Measurements from ENCODE around the gene MPZL2. TPM values are rescaled to one million over a fixed set of nuclear protein-coding genes. Genes with fewer than 3 reads are reported as not detected.

The MPZL2 gene
- total and polyA plus RNA-seq, 10 of the 15 experiments (the other 5 are each of a cell fraction or from before 2014, with no cell fraction given), result 0.81 to 4.8 (median 3.1) TPM

GRCh38 chr11:118224511-118225188, 39.4 kb downstream of the MPZL2 start, which contains the start of gene JAML:
JAML (minus strand) TSS chr11:118225011; CDS start chr11:118214866, 10,145 bp downstream.
- no peak within 1 kb of the TSS for H3K27ac ChIP-seq (ENCODE audit: control insufficient read depth, insufficient read depth)
- H3K9me3 ChIP-seq (replicated peaks; ENCODE audit: control insufficient read depth, insufficient read depth, low read length), result peaks cover 1% of the 10 kb centered on the region; the same call in 1 of the 3 replicates
- SMC1A ChIA-PET (ENCODE audit: uncharacterized antibody, unreplicated experiment), result interaction anchor here (0.7 to 4.6 kb wide), 12 partner anchors 9 to 68 kb away, joined by 3 to 80 read pairs (median 4); partner anchors contain the start of gene MPZL3
- RAD21 ChIA-PET (ENCODE audit: unreplicated experiment), result interaction anchor here (0.6 to 4.0 kb wide), 7 partner anchors 10 to 768 kb away, joined by 4 to 43 read pairs (median 4); no protein-coding TSS in a partner anchor
- peak; percentile 74 for ATAC-seq
- no peak for DNase-seq (ENCODE audit: low read depth, low spot score)
- no peaks in the 10 kb centered on the region for H3K36me3 ChIP-seq (ENCODE audit: control insufficient read depth in 2 of 2, insufficient read depth in 2 of 2, low read length in 1 of 2)
- no peak within 1 kb of the TSS for H2AFZ ChIP-seq (ENCODE audit: control insufficient read depth, low read depth, low read length)
- H4K20me1 ChIP-seq (ENCODE audit: control insufficient read depth, insufficient read depth), result no peaks in the 10 kb centered on the region
- BruUV-seq (replicated peaks), result TSS peak; percentile 49
- no peaks in the 10 kb centered on the region for H3K27me3 ChIP-seq (replicated peaks in 1 of 2; ENCODE audit: control insufficient read depth in 2 of 2, insufficient read depth in 2 of 2, low read length in 1 of 2)
- H3K79me2 ChIP-seq (ENCODE audit: control insufficient read depth, insufficient read depth, low read length), result no peaks in the 10 kb centered on the region
- 23% methylated on average over 6 of the region's 6 CpGs for WGBS (ENCODE audit: insufficient coverage, insufficient replicate concordance, low lambda C conversion rate, missing lambda C conversion rate)
- no peak within 1 kb of the TSS for H3K4me2 ChIP-seq (ENCODE audit: control insufficient read depth, insufficient read depth)
- CTCF ChIA-PET, result interaction anchor here (0.9 to 4.4 kb wide), 6 partner anchors 12 to 34 kb away, joined by 3 to 28 read pairs (median 4); no protein-coding TSS in a partner anchor
- H3K9ac ChIP-seq (ENCODE audit: control insufficient read depth, insufficient read depth, low read length), result no peak within 1 kb of the TSS
- intact Hi-C loops (cut with micrococcal nuclease; ENCODE audit: unreplicated experiment), result no loop called here
- peaks cover 30% of the 10 kb centered on the region for H3K4me1 ChIP-seq (ENCODE audit: control insufficient read depth, insufficient read depth, low read length)
- H3K4me3 ChIP-seq, result no peak within 1 kb of the TSS
- POLR2A ChIA-PET, result interaction anchor here (0.6 to 2.0 kb wide), 5 partner anchors 9 to 22 kb away, joined by 3 to 14 read pairs (median 3); no protein-coding TSS in a partner anchor
- in situ Hi-C loops (cut with MboI), result no loop called here
- peak; percentile 47 for FAIRE-seq
- TF ChIP-seq ZNF384 (IDR thresholded peaks at IDR 0.05; ENCODE audit: borderline replicate concordance, low read depth, low read length), result no peak
- no peak for TF ChIP-seq KLF5 (IDR thresholded peaks at IDR 0.05; ENCODE audit: partially characterized antibody)
- peak; percentile 74 for TF ChIP-seq RUNX3 (IDR thresholded peaks at IDR 0.05; ENCODE audit: low read length)
- no peak for TF ChIP-seq FOXK2 (IDR thresholded peaks at IDR 0.05)
- no peak for TF ChIP-seq GATAD2B (conservative IDR thresholded peaks at IDR 0.05; ENCODE audit: low read depth)
- TF ChIP-seq ZBTB4 (CRISPR knock-in tag; IDR thresholded peaks at IDR 0.05), result no peak
- TF ChIP-seq SIN3A (IDR thresholded peaks at IDR 0.05; ENCODE audit: low read depth, low read length), result no peak
- no peak for TF ChIP-seq USF1 (IDR thresholded peaks at IDR 0.05; ENCODE audit: borderline replicate concordance, extremely low read length, insufficient read depth, low read depth, low read length)
- peak; percentile 29; the same call in 1 of the 2 replicates for TF ChIP-seq FOXM1 (IDR thresholded peaks at IDR 0.05; ENCODE audit: low read depth, low read length)
- TF ChIP-seq ATF2 (IDR thresholded peaks at IDR 0.05; ENCODE audit: low read length), result 0 out of 2 replicates have a peak, but pooled peaks have one; percentile 17
- TF ChIP-seq HDGF (IDR thresholded peaks at IDR 0.05), result no peak
- TF ChIP-seq ZSCAN29 (IDR thresholded peaks at IDR 0.05), result no peak
- no peak for TF ChIP-seq ZBTB11 (CRISPR knock-in tag; IDR thresholded peaks at IDR 0.05)

Data from GM12878 (cell line).